GM12878 (cell line): ENCODE data around the gene SMAD4.

Experiments
- CREB1 ChIP-seq: IDR thresholded peaks from 2 replicates; pipeline ENCODE4 v1.6.1; 2012; ENCODE audit warnings: low read depth, mild to moderate bottlenecking, inconsistent platforms
- FOXM1 ChIP-seq: IDR thresholded peaks from 2 replicates; pipeline ENCODE4 v1.6.1; 2012; ENCODE audit warnings: low read depth, mild to moderate bottlenecking, inconsistent platforms, low read length, moderate library complexity
- POLR2AphosphoS5 ChIP-seq: IDR thresholded peaks from 2 replicates; pipeline ENCODE4 v1.6.1; 2011; ENCODE audit warnings: mild to moderate bottlenecking, low read length, inconsistent platforms

DNA sequence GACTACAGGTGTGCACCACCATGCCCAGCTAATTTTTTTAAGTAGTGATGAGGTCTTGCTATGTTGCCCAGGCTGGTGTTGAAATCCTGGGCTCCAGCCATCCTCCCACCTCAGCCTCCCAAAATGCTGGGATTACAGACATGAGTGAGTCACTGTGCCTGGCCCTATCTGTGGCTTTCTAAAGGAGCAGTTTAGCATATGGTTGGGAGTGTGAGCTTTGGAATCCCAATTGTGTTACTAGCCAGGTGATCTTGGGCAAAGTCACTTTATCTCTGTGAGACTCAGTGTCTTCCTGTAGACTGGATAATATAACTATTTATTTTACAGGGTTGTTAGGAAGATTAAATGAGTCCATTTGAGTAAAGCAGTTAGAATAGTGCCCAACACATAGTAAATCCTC, 19.8 kb upstream of the SMAD4 start:
- TF ChIP-seq POLR2AphosphoS5 (no peak), FOXM1 (no peak), CREB1 (no peak)
